Astrocyte (in vitro differentiated cells and primary cell): ENCODE data around the gene ZGRF1.

Experiments used
- EZH2 ChIP-seq: IDR thresholded peaks from 2 replicates; pipeline ENCODE4 v1.6.1; 2012; ENCODE audit warnings: mild to moderate bottlenecking, low read length, inconsistent platforms; ENCODE audit not compliant: insufficient read depth
- TF ChIP-seq, protein P1 (sequence below): IDR thresholded peaks from 2 replicates; pipeline ENCODE4 v1.5.1; 2011; ENCODE audit warnings: low read depth, mild to moderate bottlenecking, inconsistent platforms, low read length, moderate library complexity; ENCODE audit not compliant: insufficient read depth

DNA sequence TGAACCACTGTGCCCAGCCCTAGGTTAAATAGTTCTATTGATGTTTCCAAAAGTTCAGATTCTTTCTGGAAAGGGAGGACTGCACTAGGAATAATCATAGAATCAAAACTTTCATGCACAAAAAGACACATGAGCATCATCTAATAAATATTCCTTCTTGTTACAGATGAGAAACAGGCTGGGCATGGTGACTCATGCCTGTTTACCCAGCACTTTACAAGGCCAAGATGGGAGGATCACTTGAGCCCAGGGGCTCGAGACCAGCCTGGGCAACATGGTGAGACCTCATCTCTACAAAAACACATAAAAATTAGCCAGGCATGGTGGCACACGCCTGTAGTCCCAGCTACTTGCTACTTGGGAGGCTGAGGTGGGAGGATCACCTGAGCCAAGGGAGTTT, 27.9 kb upstream of the ZGRF1 start:
- TF ChIP-seq, protein P1, sequence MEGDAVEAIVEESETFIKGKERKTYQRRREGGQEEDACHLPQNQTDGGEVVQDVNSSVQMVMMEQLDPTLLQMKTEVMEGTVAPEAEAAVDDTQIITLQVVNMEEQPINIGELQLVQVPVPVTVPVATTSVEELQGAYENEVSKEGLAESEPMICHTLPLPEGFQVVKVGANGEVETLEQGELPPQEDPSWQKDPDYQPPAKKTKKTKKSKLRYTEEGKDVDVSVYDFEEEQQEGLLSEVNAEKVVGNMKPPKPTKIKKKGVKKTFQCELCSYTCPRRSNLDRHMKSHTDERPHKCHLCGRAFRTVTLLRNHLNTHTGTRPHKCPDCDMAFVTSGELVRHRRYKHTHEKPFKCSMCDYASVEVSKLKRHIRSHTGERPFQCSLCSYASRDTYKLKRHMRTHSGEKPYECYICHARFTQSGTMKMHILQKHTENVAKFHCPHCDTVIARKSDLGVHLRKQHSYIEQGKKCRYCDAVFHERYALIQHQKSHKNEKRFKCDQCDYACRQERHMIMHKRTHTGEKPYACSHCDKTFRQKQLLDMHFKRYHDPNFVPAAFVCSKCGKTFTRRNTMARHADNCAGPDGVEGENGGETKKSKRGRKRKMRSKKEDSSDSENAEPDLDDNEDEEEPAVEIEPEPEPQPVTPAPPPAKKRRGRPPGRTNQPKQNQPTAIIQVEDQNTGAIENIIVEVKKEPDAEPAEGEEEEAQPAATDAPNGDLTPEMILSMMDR: no peak
- no peak for TF ChIP-seq EZH2
